Measurements from ENCODE around the gene WDR62. TPM values are rescaled to one million over a fixed set of nuclear protein-coding genes. Genes with fewer than 3 reads are reported as not detected.

The WDR62 gene
- total and polyA plus RNA-seq, 10 of the 15 experiments (the other 5 are each of a cell fraction or from before 2014, with no cell fraction given), result 0.08 to 20.6 (median 10.9) TPM

- TF ChIP-seq SUZ12 (IDR thresholded peaks at IDR 0.05; ENCODE audit: unreplicated experiment) (no peak), NFYB (IDR thresholded peaks at IDR 0.05; ENCODE audit: insufficient read depth, low read depth, low read length) (no peak), BCL3 (IDR thresholded peaks at IDR 0.05; ENCODE audit: borderline replicate concordance, insufficient read depth, low read depth, low read length, poor library complexity, severe bottlenecking) (peak; percentile 57), CHD1 (IDR thresholded peaks at IDR 0.05; ENCODE audit: low read depth, low read length) (no peak), TCF3 (IDR thresholded peaks at IDR 0.05; ENCODE audit: borderline replicate concordance, insufficient read depth, low read depth, low read length) (peak; percentile 67), ZNF207 (IDR thresholded peaks at IDR 0.05; ENCODE audit: borderline replicate concordance) (peak; percentile 80; the same call in 1 of the 2 replicates), MTA2 (IDR thresholded peaks at IDR 0.05; ENCODE audit: low read depth) (peak; percentile 56; the same call in 1 of the 2 replicates), CBX5 (IDR thresholded peaks at IDR 0.05; ENCODE audit: low read depth) (no peak), LARP7 (IDR thresholded peaks at IDR 0.05) (peak; percentile 65; the same call in 1 of the 2 replicates), RELA (IDR thresholded peaks at IDR 0.05; ENCODE audit: borderline replicate concordance, partially characterized antibody) (peak; percentile 66), SRF (IDR thresholded peaks at IDR 0.05; ENCODE audit: low read depth in 2 of 2, low read length in 2 of 2) (no peak), KDM1A (IDR thresholded peaks at IDR 0.05; ENCODE audit: borderline replicate concordance) (no peak), RFX5 (IDR thresholded peaks at IDR 0.05; ENCODE audit: low read depth, low read length) (0 out of 2 replicates have a peak, but pooled peaks have one; percentile 15), KLF5 (IDR thresholded peaks at IDR 0.05; ENCODE audit: partially characterized antibody) (peak; percentile 70), IKZF1 (conservative IDR thresholded peaks at IDR 0.05) (peak; percentile 95), EGR1 (IDR thresholded peaks at IDR 0.05; ENCODE audit: borderline replicate concordance in 1 of 2, low read depth in 2 of 2, low read length in 2 of 2) (peak in 1 of 2 experiments; percentile 88; a peak in 2 of 3 replicates), RAD21 (IDR thresholded peaks at IDR 0.05; ENCODE audit: insufficient read depth, low read depth, low read length) (no peak), STAT1 (conservative IDR thresholded peaks at IDR 0.05) (0 out of 2 replicates have a peak, but pooled peaks have one; percentile 25), TBL1XR1 (IDR thresholded peaks at IDR 0.05; ENCODE audit: low read depth, low read length) (peak; percentile 54; the same call in 1 of the 2 replicates), PML (IDR thresholded peaks at IDR 0.05; ENCODE audit: low read length) (peak; percentile 56; the same call in 1 of the 2 replicates), SMAD5 (IDR thresholded peaks at IDR 0.05; ENCODE audit: low read depth) (peak; percentile 66), ESRRA (IDR thresholded peaks at IDR 0.05; ENCODE audit: low read length) (no peak)
- TF ChIP-seq, protein P1, sequence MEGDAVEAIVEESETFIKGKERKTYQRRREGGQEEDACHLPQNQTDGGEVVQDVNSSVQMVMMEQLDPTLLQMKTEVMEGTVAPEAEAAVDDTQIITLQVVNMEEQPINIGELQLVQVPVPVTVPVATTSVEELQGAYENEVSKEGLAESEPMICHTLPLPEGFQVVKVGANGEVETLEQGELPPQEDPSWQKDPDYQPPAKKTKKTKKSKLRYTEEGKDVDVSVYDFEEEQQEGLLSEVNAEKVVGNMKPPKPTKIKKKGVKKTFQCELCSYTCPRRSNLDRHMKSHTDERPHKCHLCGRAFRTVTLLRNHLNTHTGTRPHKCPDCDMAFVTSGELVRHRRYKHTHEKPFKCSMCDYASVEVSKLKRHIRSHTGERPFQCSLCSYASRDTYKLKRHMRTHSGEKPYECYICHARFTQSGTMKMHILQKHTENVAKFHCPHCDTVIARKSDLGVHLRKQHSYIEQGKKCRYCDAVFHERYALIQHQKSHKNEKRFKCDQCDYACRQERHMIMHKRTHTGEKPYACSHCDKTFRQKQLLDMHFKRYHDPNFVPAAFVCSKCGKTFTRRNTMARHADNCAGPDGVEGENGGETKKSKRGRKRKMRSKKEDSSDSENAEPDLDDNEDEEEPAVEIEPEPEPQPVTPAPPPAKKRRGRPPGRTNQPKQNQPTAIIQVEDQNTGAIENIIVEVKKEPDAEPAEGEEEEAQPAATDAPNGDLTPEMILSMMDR (IDR thresholded peaks at IDR 0.05 in 2 of 3, conservative IDR thresholded peaks at IDR 0.05 in 1 of 3; ENCODE audit: control insufficient read depth in 2 of 3, extremely low read depth in 1 of 3, insufficient read depth in 1 of 3, low read depth in 3 of 3, low read length in 3 of 3), result 0 out of 6 replicates have a peak, but pooled peaks of 1 of the 3 experiments have one; percentile 11
- TF ChIP-seq, protein P2, sequence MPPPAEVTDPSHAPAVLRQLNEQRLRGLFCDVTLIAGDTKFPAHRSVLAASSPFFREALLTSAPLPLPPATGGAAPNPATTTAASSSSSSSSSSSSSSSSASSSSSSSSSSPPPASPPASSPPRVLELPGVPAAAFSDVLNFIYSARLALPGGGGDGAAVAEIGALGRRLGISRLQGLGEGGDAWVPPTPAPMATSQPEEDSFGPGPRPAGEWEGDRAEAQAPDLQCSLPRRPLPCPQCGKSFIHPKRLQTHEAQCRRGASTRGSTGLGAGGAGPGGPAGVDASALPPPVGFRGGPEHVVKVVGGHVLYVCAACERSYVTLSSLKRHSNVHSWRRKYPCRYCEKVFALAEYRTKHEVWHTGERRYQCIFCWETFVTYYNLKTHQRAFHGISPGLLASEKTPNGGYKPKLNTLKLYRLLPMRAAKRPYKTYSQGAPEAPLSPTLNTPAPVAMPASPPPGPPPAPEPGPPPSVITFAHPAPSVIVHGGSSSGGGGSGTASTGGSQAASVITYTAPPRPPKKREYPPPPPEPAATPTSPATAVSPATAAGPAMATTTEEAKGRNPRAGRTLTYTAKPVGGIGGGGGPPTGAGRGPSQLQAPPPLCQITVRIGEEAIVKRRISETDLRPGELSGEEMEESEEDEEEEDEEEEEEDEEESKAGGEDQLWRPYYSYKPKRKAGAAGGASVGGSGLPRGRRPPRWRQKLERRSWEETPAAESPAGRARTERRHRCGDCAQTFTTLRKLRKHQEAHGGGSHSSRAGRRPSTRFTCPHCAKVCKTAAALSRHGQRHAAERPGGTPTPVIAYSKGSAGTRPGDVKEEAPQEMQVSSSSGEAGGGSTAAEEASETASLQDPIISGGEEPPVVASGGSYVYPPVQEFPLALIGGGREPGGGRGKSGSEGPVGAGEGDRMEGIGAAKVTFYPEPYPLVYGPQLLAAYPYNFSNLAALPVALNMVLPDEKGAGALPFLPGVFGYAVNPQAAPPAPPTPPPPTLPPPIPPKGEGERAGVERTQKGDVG (CRISPR knock-in tag; IDR thresholded peaks at IDR 0.05), result no peak
Observed at GRCh38 chr19:36139473-36140303, 85.0 kb downstream of the WDR62 start, which contains the start of gene CAPNS1 (continued).
